ENCODE results near the gene ASPSCR1. TPM values are rescaled to one million over a fixed set of nuclear protein-coding genes. Genes with fewer than 3 reads are reported as not detected.

The ASPSCR1 gene
- total and polyA plus RNA-seq, 2 of the 13 experiments (the other 11 are each of a cell fraction or from before 2014, with no cell fraction given) = 274 to 314 TPM

- TF ChIP-seq KDM5B (CRISPR knock-in tag; IDR thresholded peaks at IDR 0.05; ENCODE audit: borderline replicate concordance) = peak; percentile 78; the same call in 1 of the 2 replicates
- peak; percentile 96 for TF ChIP-seq RXRA (CRISPR knock-in tag; IDR thresholded peaks at IDR 0.05)
- TF ChIP-seq DPF2 (CRISPR knock-in tag; IDR thresholded peaks at IDR 0.05; ENCODE audit: borderline replicate concordance, low read depth) = peak; percentile 80
- TF ChIP-seq KDM5A (IDR thresholded peaks at IDR 0.05; ENCODE audit: borderline replicate concordance, low read length) = no peak
- peak; percentile 89 for TF ChIP-seq MLX (CRISPR knock-in tag; IDR thresholded peaks at IDR 0.05)
- TF ChIP-seq JDP2 (CRISPR knock-in tag; IDR thresholded peaks at IDR 0.05; ENCODE audit: borderline replicate concordance) = no peak; the same call in 1 of the 2 replicates
- TF ChIP-seq RCOR2 (CRISPR knock-in tag; IDR thresholded peaks at IDR 0.05) = peak; percentile 78
- no peak for TF ChIP-seq ZFAT (CRISPR knock-in tag; conservative IDR thresholded peaks at IDR 0.05)
- 0 out of 2 replicates have a peak, but pooled peaks have one; percentile 8 for TF ChIP-seq MTF2 (CRISPR knock-in tag; IDR thresholded peaks at IDR 0.05; ENCODE audit: borderline replicate concordance)
- TF ChIP-seq ZNF12 (CRISPR knock-in tag; IDR thresholded peaks at IDR 0.05) = peak; percentile 69; the same call in 1 of the 2 replicates
- no peak; the same call in 1 of the 2 replicates for TF ChIP-seq STAT6 (CRISPR knock-in tag; IDR thresholded peaks at IDR 0.05; ENCODE audit: borderline replicate concordance)
- TF ChIP-seq HNF4A (CRISPR knock-in tag; IDR thresholded peaks at IDR 0.05) = peak; percentile 82
- 0 out of 2 replicates have a peak, but pooled peaks have one; percentile 34 for TF ChIP-seq HES4 (CRISPR knock-in tag; IDR thresholded peaks at IDR 0.05; ENCODE audit: borderline replicate concordance)
- peak; percentile 96 for TF ChIP-seq ZNF17 (CRISPR knock-in tag; IDR thresholded peaks at IDR 0.05)
- TF ChIP-seq POLR2G (IDR thresholded peaks at IDR 0.05; ENCODE audit: low read depth, low read length) = peak; percentile 79
- TF ChIP-seq HNRNPK (IDR thresholded peaks at IDR 0.05; ENCODE audit: low read depth, low read length, poor library complexity, severe bottlenecking) = peak; percentile 100
- no peak; the same call in 1 of the 2 replicates for TF ChIP-seq ZNF570 (CRISPR knock-in tag; IDR thresholded peaks at IDR 0.05; ENCODE audit: borderline replicate concordance)
- TF ChIP-seq MBNL3 (CRISPR knock-in tag; conservative IDR thresholded peaks at IDR 0.05) = no peak
- no peak for TF ChIP-seq ZNF431 (CRISPR knock-in tag; IDR thresholded peaks at IDR 0.05; ENCODE audit: borderline replicate concordance, low read depth)
- TF ChIP-seq ZKSCAN1 (IDR thresholded peaks at IDR 0.05; ENCODE audit: low read length) = no peak
- peak in 1 of 2 experiments; percentile 55; a peak in 1 of 4 replicates for TF ChIP-seq ATF4 (CRISPR knock-in tag; IDR thresholded peaks at IDR 0.05)
- peak; percentile 90 for TF ChIP-seq RARA (CRISPR knock-in tag; IDR thresholded peaks at IDR 0.05)
- no peak for TF ChIP-seq E2F1 (CRISPR knock-in tag; IDR thresholded peaks at IDR 0.05)
- TF ChIP-seq SP140L (CRISPR knock-in tag; IDR thresholded peaks at IDR 0.05; ENCODE audit: borderline replicate concordance) = no peak
Observed at GRCh38 chr17:81966343-81967243, 10.8 kb upstream of the ASPSCR1 start (continued).
